ENCODE data around the gene ODR4. TPM values are rescaled to one million over a fixed set of nuclear protein-coding genes. Genes with fewer than 3 reads are reported as not detected.

ODR4 gene
- total RNA-seq, result 26.7 and 31.5 TPM in 2 replicates

GRCh38 chr1:186375152-186375928 lies at the start of gene ODR4, which contains the start of gene TPR:
Gene ODR4 (plus strand): TSS chr1:186375838. CDS start chr1:186379786, 3,948 bp downstream.
Gene TPR (minus strand): TSS chr1:186375253. CDS start chr1:186375028, 225 bp downstream.

GRCh38 chr1:186461014-186461413 lies 85.4 kb downstream of the ODR4 start, which contains the start of gene PDC:
Gene PDC (minus strand): TSS chr1:186461114. CDS start chr1:186449459, 11,655 bp downstream.

Other genes starting within 250 kb of the ODR4 start
- gene PRG4, start 79.6 kb upstream of the ODR4 start, total RNA-seq, result 0.05 TPM in 1 of 2 replicates, not detected in the other
- 96.4 and 96.5 TPM in 2 replicates for gene TPR, start 585 bp upstream of the ODR4 start, total RNA-seq
- gene PDC, start 85.3 kb downstream of the ODR4 start, total RNA-seq, result under 0.01 TPM in 1 of 2 replicates, not detected in the other

All from smooth muscle cell of the umbilical artery (primary cell).